GM18907 (cell line): ENCODE results near the gene AGAP1.

Source experiments
- ATAC-seq: cut with Tn5 transposase; IDR thresholded peaks from one replicate; pipeline ENCODE4 v1.9.1; 2021; ENCODE audit warnings: mild to moderate bottlenecking, moderate library complexity; ENCODE audit not compliant: unreplicated experiment

AGAP1 gene

DNA sequence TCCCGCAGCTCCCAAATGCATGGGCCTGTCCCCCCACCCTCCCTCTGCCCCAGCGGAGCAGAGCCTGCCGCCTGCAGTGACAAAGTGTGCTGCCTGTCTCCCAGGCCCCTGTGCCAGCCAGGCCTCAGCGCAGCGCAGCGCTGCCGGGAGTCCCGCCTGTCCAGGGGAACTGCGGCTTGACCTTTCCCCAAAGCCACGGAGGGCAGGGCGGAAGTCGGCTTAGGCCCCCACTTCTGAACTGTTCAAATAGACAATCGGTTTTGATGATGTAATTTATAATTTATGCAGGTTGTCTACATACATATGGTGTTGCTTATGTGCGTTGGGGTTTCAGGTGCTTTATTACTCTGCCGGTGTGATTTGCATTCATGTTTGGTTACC, 667.2 kb downstream of the AGAP1 start:
- no peak for ATAC-seq

DNA sequence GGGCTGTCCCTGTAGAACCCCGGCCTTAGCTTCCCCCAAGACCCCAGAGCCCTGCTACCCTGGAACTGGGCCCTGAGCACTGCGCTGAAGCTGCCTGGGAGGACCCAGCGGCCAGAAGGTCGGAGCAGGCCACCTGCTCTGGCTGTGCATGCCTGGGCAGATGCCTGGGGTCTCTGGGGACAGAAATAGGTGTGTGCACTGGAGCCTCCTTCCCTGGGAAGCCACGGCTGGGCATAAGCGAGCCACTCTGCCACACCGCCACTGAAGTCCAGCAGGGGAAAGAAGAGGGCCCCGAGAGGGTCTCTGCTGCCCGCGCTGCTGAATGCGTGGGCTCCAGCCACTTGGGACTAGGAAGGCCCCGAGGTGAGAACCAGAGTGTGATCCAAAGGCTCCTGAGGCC, 667.7 kb downstream of the AGAP1 start:
- ATAC-seq = no peak

DNA sequence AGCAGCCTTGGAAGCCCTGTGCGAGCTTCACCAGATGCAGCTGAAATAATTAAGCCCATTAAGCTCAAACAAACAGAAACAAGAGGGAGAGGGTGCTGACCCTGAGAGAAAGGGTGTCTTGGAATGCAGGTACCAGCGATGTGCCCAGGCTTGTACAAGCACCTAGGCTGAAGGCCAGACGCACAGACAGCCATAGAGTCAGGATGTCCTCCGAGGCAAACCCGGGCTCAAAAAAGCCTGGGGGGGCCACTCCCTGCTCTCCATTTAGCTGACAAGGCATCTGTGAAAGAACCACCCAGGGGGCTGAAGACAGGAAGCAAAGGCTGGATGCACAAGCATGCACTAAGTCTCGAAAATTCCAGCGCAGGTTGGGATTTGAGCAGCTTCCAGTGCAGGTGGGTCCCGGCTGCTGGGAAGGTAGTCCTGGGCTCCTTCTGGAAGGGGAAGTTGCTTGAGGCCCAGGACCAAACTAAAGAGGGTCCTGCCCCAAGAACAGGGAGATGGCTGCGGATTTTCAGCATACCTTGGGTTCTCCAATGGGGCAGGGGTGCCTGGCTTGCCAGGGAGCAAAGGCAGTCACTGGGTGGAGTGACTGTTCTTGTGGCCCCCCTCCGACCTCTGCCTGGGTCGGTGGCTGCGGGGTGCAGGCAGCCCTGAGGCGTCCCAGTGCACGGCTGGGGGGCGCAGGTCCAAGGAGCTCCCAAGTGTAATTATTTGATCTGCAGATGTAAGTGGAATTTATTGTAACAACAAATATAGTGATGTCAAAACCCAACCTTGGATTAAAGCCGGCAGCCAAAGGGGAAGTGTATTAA, 668.4 kb downstream of the AGAP1 start:
- no peak for ATAC-seq

DNA sequence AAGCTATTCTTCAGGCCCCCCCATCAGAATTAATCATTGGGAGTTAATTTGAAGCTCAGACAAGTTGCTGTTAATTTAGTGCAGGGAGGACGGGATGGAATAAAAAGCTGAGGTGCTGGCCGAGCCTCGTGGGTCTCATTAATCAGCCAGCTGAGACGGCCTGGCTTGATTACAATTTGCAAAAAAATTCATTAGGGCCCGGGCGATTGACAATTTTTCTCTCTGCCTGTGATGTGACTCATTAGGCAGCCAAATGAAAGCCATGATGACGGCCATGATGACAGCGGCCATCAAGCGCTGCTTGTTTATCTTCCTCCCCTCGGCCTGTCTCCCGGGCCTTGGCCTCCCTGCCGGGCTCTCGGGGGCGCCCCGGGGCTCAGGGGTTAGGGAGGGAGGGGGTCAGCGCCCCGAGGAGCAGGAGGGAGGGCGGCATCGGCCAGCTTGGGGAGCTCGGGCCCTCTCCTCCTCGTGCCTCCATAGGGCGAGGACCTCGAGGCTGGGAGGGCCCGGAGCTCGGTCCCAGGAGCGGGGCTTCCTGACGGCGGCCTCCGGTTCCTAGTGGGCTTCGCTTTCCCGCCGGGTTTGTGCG, 669.1 kb downstream of the AGAP1 start:
- no peak for ATAC-seq

DNA sequence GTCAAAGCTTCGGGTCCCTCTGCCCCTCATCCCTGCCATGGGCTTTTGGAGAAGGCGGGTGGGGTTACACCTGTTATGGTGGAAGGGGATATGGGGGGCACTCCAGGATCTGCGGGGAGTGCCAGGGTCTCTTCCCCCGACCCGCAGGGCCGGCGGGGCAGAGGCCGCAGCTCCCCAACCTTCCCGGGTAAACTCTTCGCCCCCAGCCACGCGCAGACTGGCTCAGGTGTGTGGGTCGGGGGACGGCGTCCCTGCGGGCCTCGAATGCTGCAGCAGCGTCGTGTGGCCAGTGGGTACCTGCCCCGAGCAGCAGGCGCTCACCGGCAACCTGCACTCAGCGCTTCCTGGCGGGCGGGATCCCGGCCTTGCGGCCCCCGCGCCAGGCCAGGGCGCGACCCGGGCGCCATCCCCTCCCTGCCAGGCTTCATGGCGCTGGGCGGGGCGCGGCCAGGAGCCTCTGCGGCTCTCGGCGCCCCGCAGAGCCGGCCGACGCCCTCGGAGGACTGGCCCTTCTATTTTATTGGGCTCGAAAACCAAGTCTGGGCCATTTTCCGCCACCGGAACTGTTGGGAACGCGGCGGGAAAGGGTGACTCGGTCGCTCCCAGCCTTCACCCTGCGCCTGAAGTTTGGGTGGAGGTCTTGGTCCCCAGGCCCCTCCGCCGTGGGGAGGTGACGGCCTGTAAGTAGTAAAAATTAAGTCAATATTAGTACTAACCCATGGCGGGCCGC, 669.8 kb downstream of the AGAP1 start:
- ATAC-seq = no peak

DNA sequence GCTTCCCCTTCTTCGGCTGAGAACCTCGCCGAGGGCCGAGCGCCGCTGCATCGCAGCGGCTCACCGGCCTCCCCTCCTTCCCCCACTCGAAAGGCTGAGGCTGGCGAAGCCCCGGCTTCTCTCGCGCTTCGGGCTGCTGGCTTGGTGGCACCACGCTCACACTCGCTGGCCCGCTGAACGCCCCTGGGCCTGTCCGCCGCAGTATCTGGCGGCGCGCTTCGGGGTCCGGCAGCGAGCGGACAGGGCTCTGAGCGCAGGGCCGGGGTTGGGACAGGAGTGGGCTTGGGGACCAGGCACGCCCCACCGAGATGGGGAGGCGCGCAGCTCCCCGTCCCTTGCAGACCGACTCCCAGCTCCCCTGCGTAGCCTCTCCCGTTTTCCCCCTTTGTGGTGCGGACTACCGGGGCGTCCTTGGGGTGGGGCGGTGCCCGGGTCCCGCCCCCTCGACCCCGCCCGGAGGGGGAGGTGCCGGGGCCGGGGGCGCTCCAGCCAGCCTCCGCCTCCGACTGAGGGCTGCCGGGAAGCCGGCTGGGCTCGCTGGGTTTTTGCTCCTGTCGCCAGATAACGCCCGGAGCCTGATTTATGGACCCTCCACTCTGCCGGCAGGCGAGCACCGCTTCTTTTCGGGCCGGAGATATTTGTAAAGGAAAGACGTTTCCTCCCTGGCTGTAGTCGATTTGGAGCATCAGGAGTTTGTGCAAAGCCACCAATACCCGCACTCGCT, 670.5 kb downstream of the AGAP1 start:
- no peak for ATAC-seq

DNA sequence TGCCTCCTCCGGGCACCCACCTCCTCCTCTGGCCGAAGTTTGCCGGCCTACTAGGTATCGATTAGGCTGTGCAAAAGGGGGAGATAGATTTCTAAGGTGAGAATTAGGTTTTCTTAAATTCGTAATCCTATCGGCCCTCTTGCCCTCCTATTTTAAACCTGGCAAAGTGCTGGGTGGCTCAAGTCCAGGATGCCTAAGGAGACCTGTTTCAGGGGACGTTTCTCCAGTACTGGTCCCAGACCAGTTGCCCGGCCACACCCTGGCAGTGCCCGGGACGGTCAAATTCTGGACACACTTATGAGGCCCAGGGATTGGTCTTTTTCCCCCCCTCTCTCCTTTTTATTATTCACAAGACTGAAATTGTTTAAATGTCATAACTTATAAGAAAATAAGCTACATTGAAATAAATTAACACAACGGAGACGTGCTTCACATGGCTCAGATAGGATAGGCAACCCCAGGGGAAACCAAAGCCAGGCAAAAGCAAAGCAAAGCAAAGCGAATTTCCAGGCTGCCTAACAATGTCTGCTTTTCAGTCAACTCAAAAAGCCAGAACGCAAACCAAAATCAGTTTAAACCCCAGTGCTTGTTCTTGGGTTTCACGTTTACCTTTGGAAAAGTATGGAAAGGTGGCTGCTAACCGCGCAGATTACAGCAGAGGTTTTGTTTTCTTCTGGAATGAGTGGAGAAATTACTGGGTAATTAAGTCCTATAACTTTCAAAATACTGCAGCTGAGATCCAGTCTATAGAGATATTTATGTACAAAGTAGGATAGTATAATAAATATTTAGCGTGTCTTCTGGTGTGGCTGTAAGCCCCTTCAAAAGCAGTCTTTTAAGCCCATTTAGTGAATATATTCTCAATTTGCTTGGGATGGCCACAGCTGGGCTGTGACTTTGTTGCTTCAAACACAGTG, 671.3 kb downstream of the AGAP1 start:
- no peak for ATAC-seq

DNA sequence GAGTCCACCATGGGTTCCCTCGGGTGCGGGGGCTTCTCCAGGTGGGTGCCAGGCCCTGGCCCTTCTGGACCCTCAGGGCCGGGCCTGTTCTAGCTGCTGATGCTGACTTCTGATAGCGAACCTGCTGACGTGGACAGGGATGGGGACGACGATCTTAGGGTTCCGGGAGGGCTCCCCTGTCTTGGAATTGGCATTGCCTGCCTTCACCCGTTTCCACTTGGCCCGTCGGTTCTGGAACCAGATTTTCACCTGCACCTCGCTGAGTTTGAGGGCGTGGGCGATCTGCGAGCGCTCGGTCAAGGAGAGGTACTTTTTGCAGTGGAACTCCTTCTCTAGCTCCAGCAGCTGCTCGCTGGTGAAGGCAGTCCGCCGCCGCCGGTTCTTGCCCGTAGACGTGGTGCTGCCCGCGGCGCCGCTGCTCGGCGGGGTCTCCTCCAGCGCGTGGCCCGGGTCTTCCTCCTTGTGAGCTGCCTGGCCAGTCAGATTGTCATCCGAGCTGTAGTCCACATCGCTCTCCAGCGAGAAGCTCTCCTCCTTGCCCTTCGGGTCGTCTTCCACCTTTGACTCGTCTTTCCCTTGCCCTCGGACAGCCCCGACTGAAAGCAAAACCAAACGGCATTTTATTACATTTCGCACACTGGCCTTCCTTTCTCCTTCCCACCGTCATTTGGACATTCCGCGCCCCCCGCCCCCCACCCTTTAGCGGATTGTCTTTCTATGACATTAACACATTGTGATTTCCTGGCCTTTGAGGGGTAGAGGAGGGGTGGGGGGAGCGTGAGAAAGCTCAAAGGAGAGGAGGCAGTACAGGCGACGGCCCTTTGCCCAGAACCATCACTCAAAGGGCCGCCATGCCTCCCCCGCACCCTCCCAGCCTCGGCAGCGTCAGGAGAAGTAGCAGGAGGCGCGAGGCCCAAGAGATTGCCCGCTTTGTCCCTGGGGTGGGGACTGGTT, 672.3 kb downstream of the AGAP1 start:
- no peak for ATAC-seq

DNA sequence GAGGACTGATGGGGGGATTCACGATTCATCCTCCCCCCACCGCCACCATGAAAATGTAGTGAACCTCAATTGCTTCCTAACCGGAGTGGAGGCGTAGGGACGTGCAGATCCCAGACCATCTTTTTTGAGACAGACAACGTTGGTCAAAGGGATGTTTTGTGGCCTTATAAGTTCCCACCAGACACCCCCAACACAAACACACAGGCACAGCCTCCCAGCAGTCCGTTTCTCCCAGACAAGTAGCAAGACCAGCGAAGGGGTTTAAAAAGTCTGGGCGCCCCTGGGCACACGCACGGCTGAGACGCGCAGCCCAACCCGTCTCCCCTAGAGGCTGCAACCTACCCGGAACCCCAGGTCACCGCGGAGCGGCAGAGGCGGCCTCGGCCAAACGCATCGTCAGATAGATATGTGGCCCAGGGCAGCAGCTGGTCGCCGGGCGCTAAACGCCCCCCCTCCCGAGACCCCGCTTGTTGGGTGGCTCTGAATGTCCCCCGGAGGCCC, 673.0 kb downstream of the AGAP1 start:
- no peak for ATAC-seq

DNA sequence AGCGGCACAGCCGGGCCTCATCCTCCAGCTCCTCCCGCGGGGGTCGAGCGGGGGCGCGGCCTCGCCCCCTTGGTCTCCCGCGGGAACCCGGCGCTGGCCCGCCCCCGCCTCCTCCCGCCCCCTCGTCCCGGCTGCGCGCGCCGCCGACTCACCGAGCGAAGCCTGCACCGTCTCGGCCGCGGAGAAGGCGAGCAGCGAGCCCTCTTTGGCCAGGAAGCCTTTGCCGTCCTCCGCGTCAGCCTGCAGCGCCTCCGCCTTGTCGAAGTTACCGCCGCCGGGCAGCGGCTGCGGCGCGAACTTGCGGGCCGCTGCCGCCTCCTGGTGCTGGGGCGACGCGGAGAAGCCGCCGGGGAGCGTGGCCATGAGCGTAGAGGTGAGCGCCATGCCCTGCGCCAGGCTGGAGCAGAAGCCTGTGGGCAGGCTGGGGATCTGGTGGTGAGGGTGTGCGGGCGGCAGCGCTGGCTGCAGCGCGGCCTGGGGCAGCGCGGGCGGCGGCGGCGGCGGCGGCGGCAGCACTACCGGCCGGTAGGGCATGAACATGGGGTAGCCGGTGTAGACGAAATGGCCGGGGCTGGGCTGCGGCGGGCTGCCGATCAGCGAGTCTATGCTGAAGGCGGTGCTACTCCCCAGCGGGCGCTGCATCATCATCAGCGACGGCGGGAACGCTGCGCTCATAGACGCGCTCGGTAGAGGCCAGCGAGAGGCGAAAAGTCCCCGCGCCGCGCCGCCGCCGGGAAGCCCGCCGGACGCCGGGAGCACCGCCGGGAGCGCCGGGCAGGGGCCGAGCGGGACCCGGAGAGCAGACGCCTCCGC, 673.7 kb downstream of the AGAP1 start:
- ATAC-seq = no peak

DNA sequence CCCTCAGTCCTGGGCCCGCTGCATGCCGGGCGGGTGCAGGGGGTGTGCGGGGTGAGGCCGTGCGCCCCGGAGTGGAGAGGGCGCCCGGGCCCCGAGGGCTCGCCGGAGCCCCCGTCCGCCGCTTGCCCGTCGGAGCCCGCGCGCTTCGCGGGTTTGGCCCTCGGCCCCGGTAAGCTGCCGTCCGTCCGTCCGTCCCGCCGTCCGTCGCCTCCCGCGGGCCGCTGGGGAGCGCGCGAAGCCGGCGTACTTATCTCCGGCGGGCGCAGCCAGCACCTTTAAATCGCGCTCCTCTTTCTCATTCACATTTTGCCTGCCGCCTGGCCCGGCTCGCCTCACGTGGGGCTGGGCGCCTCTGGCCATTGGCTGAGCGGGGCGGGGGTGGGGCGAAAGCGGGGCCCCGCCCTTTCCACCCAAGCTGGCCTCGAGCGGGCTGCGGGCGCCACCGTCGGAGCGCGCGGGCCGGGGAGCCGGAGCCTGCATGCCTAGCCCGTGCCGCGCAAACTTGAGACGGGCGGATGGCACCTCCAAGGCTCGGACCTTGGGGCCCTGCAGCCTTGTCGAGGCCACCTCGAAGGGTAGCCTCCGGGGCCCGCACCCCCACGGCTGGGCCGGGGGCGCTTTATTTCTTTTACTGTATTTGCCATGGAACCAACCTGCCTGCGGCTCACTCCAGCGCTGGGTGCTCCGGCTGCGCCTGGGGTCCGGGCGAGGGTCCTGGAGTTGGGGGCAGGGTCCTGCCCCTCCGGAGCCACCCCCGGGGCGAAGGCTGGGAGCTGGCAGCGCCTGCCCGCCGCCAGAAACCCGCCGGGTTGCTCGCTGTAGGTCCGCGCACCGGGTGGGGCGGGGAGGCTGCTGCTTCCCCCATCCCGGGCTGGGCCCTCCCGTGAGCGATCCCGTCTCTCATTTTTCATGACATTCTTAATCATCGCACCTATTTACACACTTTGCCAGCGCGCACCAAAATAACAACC, 674.6 kb downstream of the AGAP1 start, which contains the start of gene GBX2:
Gene GBX2 (minus strand): TSS at position 277 of the 971 bp plus-strand sequence. CDS start 415 bp downstream, outside the sequence.
- no peak for ATAC-seq

DNA sequence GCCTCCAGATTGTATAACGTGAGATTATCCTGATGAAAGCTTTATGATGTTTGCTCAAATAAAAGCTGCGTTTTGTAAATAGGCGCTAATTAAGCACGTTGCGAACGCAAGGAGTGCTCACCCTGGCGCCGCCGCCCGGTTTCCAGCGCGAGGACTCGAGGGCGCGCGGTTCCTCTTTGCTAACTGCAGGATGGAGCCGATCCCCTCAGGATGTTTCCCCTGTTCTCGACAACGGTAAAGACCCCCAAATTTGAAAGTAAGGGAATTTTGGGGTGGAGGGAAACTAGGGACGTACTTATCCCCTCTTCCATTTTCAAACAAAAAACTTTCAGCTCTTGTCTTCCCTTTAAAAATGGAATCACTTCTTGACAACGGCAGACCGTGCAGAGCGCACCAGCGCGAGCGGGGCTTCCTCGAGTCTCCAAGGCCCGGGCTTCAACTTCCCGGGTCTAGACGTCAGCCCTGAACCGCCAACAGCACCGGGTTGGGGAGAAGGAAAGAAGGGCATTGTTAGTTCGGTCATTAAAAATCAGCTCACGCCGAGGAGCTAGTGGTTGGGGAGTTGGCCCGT, 675.4 kb downstream of the AGAP1 start:
- no peak for ATAC-seq

DNA sequence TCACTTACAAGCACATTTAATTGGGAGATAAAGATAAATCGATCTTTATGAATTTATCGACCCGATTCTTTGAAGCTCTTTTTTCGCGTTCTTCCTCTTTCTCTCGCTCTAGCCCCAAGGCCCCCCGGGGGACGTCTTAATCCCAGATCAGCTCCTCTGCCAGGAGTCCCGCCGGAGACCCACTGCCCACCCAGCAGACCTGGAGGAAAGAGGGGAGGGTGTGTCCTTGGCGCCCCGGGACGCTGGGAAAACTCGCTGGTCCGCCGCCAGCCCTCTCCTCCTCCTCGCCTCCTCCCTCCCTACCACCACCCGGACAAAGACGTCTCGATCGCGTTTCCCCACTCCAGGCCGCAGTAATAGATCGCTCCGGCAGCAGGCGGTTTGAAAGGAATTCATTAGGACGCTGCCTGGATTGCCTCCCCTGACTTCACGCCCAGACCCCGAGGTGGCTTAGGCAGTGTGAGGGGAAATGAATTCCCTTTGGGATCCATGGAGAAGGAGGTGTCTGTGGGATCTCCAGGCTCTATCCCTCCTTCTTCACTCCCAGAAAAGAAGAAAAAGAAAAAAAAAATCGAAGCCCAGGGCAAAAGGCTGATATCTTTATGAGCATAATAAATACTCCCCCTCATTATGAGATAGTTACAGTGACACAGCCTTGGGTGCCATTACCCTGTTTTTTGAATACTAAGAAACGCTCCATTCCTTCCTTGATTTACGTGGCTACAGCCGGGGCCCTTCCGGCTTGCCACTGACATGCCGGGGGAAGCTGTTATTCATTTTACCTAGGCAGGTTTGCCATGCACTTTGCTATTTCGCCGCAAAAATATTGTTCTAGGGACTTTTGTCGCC, 676.1 kb downstream of the AGAP1 start:
- no peak for ATAC-seq

DNA sequence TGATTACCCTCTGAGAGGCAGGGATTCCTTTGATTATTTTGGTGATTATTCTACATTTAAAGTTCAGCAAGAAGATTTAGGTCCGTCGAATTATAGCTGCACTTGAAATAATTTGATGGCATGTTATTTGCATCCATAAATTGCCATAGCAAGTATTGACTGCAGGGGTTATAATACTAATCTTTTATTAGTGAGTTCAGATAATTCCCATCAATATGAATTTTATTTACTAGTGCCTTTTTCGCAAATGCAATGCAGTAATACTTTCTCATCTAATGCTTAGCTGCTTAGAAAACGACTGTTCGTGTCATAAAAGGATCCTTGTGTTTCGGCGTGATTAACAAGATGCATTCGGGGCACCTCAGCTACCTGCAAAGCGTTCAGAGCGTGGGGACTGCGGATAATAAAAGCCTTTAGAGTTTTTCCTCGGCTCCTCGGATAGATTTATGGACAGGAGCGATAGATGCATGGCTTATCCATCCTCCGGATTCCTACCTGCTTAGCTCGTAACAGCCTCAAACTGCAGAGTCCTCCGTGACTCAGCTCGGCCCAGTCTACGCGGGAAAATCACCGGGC, 676.8 kb downstream of the AGAP1 start:
- ATAC-seq = no peak

DNA sequence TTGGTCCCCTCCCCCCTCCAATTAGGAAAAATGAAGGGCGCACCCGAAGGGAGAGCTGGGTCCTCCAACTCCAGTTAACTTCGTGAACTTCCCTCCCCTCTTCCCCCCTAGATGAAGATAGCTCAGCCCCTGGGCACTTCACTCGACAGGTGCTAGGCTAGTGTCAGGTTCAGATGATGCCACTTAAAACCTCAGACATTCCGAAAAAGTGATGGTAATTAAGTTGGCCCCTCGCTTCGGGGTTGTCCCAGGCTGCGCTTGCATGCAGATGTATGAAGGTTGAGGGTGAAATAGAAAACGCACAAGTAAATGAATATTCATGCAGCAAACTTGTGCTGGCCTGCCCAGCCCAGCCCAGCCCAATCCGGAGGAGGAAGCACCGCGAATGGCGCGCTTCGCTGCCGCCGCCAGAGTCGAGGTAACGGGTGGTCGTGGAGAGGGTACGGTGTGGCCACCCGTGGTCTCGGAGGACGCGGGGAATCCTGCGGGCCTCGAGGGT, 677.4 kb downstream of the AGAP1 start:
- no peak for ATAC-seq
